Measurements from ENCODE around the gene SERINC3. TPM values are rescaled to one million over a fixed set of nuclear protein-coding genes. Genes with fewer than 3 reads are reported as not detected.

The SERINC3 gene
- total and polyA plus RNA-seq, 2 donors (not counting 3 experiments of a cell fraction or from before 2014, with no cell fraction given) = 83.7 to 177 TPM

- peaks cover 23% of the 10 kb centered on the region for H3K4me1 ChIP-seq (ENCODE audit: control insufficient read depth, extremely low read depth, insufficient read depth, low read length)
- dilution Hi-C loops (cut with MboI; ENCODE audit: extremely low pct_ligation_motif_present, low sequenced_read_pairs) (no loop called here), intact Hi-C loops (cut with micrococcal nuclease) (no loop called here)
- H3K27ac ChIP-seq (ENCODE audit: insufficient read depth, low read depth, low read length) = no peak overlapping the region
- H3K9ac ChIP-seq (replicated peaks; ENCODE audit: extremely low read depth, insufficient read depth, low read length) = no peak overlapping the region
- CTCF ChIA-PET = no interaction called here
- H3K4me3 ChIP-seq (replicated peaks in 1 of 3; ENCODE audit: insufficient read depth in 1 of 3, low read depth in 1 of 3, low read length in 3 of 3) = no peak overlapping the region
- BruUV-seq (replicated peaks) = no TSS peak
- H3K27me3 ChIP-seq (ENCODE audit: control insufficient read depth in 2 of 2, insufficient read depth in 2 of 2, low read length in 2 of 2) = no peaks in the 10 kb centered on the region
- no peaks in the 10 kb centered on the region for H3K9me3 ChIP-seq (replicated peaks; ENCODE audit: control insufficient read depth, insufficient read depth, low read length)
- no peaks in the 10 kb centered on the region for H4K20me1 ChIP-seq (replicated peaks; ENCODE audit: control insufficient read depth, extremely low read depth, insufficient read depth, low read length)
- H3K4me2 ChIP-seq (ENCODE audit: insufficient read depth, low read length) = no peak overlapping the region
- H3K79me2 ChIP-seq (ENCODE audit: control insufficient read depth, insufficient read depth, low read length) = peaks cover 2% of the 10 kb centered on the region
- no peaks in the 10 kb centered on the region for H3K36me3 ChIP-seq (ENCODE audit: control insufficient read depth in 2 of 2, extremely low read depth in 1 of 2, insufficient read depth in 2 of 2, low read length in 2 of 2)
- POLR2A ChIA-PET = no interaction called here
- TF ChIP-seq JUN (IDR thresholded peaks at IDR 0.05; ENCODE audit: borderline replicate concordance, insufficient read depth, insufficient read length, low read depth) = no peak
- TF ChIP-seq CTCF (IDR thresholded peaks at IDR 0.05; ENCODE audit: extremely low read depth in 1 of 2, insufficient read depth in 1 of 2, low read depth in 1 of 2, low read length in 2 of 2) = no peak
- TF ChIP-seq GATA2 (IDR thresholded peaks at IDR 0.05; ENCODE audit: insufficient read depth, insufficient read length, low read depth, low read length) = no peak
- TF ChIP-seq MAX (IDR thresholded peaks at IDR 0.05; ENCODE audit: insufficient read depth, insufficient read length) = no peak
- no peak for TF ChIP-seq POLR2AphosphoS5 (IDR thresholded peaks at IDR 0.05; ENCODE audit: insufficient read depth, low read depth, low read length)
- TF ChIP-seq MYC (IDR thresholded peaks at IDR 0.05; ENCODE audit: low read depth, low read length) = no peak
- no peak for TF ChIP-seq POLR2A (IDR thresholded peaks at IDR 0.05; ENCODE audit: low read depth, low read length)
- TF ChIP-seq FOS (IDR thresholded peaks at IDR 0.05; ENCODE audit: borderline replicate concordance, insufficient read depth, low read length) = no peak
- TF ChIP-seq EZH2 (IDR thresholded peaks at IDR 0.05; ENCODE audit: borderline replicate concordance, low read depth, low read length, severe bottlenecking) = no peak
- DNase-seq (ENCODE audit: low read depth, low spot score) (no peak), FAIRE-seq (no peak)
- H2AFZ ChIP-seq (ENCODE audit: low read depth, low read length) = no peak overlapping the region
- H3K9me1 ChIP-seq (replicated peaks; ENCODE audit: control insufficient read depth, extremely low read depth, insufficient read depth, low read length) = no peaks in the 10 kb centered on the region
Measured at GRCh38 chr20:44527716-44528199, 5.9 kb upstream of the SERINC3 start.

Data from endothelial cell of umbilical vein (primary cell).